ENCODE data around the gene LTB4R2.
"Not testable (repeated sequence)": the region's sequence is repeated elsewhere in the genome, so short reads cannot be mapped to it uniquely, and the experiment has no call there.

The LTB4R2 gene

GRCh38 chr14:24340606-24341005 is 30.7 kb downstream of the LTB4R2 start:
- DNase-seq, result no peak

GRCh38 chr14:24342889-24343288 is 32.9 kb downstream of the LTB4R2 start:
- DNase-seq, result no peak

GRCh38 chr14:24343795-24344660 is 34.1 kb downstream of the LTB4R2 start:
- no peak for DNase-seq

GRCh38 chr14:24347134-24347533 is 37.2 kb downstream of the LTB4R2 start:
- no peak for DNase-seq

GRCh38 chr14:24348186-24348585 is 38.2 kb downstream of the LTB4R2 start:
- no peak for DNase-seq

- DNase-seq, result no peak
Measured at GRCh38 chr14:24349742-24350141, 39.8 kb downstream of the LTB4R2 start.

- no peak for DNase-seq
Measured at GRCh38 chr14:24351517-24351916, 41.6 kb downstream of the LTB4R2 start.

GRCh38 chr14:24353559-24354481 is 43.9 kb downstream of the LTB4R2 start:
- no peak for DNase-seq

- not testable (repeated sequence) for DNase-seq
Measured at GRCh38 chr14:24354482-24354825, 44.5 kb downstream of the LTB4R2 start.

- DNase-seq, result no peak
Measured at GRCh38 chr14:24355009-24355408, 45.1 kb downstream of the LTB4R2 start.

- no peak for DNase-seq
Measured at GRCh38 chr14:24356208-24356607, 46.3 kb downstream of the LTB4R2 start.

- DNase-seq, result no peak
Measured at GRCh38 chr14:24360281-24360680, 50.3 kb downstream of the LTB4R2 start.

- DNase-seq, result no peak
Measured at GRCh38 chr14:24361326-24361725, 51.4 kb downstream of the LTB4R2 start.

Measured in NCI-H1436 (cell line).